GM23338 (cell line): ENCODE data around the gene ZNF518A.

ENCODE experiments used
- CREB1 ChIP-seq: fragments of 250-450 bp; sonication (Bioruptor Pico); IDR thresholded peaks from 2 replicates; pipeline ENCODE4 v1.5.0; 2020; ENCODE audit warnings: low read depth, mild to moderate bottlenecking, moderate library complexity
- CTCF ChIP-seq, 2 experiments: fragments of 200-600 bp in 1 of 2; sonication (generic) in 1 of 2; conservative IDR thresholded peaks; 2 replicates each; pipeline versions ENCODE4 v1.5.1 to v1.6.1; 2016 to 2017; ENCODE audit warnings: antibody characterized with exemption in 2 of 2, low read depth in 2 of 2, mild to moderate bottlenecking in 2 of 2, moderate library complexity in 1 of 2
- ETS1 ChIP-seq: IDR thresholded peaks from 2 replicates; pipeline ENCODE4 v1.6.1; 2016; ENCODE audit warnings: antibody characterized with exemption
- EZH2 ChIP-seq: fragments of 200-600 bp; sonication (generic); IDR thresholded peaks from one replicate; pipeline ENCODE4 v1.8.0; 2017; ENCODE audit warnings: antibody characterized with exemption, mild to moderate bottlenecking, low read depth; ENCODE audit not compliant: unreplicated experiment
- EZH2phosphoT487 ChIP-seq: fragments of 200-600 bp; sonication (generic); IDR thresholded peaks from one replicate; pipeline ENCODE4 v1.8.1; 2018; ENCODE audit warnings: antibody characterized with exemption; ENCODE audit not compliant: unreplicated experiment
- JUNB ChIP-seq: IDR thresholded peaks from one replicate; pipeline ENCODE4 v1.6.1; 2016; ENCODE audit warnings: antibody characterized with exemption; ENCODE audit not compliant: unreplicated experiment
- NANOG ChIP-seq: IDR thresholded peaks from 2 replicates; pipeline ENCODE4 v1.6.1; 2016; ENCODE audit warnings: antibody characterized with exemption, borderline replicate concordance
- POLR2AphosphoS5 ChIP-seq: IDR thresholded peaks from 2 replicates; pipeline ENCODE4 v1.6.1; 2016; ENCODE audit warnings: antibody characterized with exemption, low read depth

- TF ChIP-seq CTCF (conservative IDR thresholded peaks at IDR 0.05; ENCODE audit: low read depth in 2 of 2) (no peak), POLR2AphosphoS5 (no peak), EZH2 (no peak), NANOG (no peak), ETS1 (no peak), CREB1 (no peak), JUNB (no peak), EZH2phosphoT487 (no peak)
Measured at GRCh38 chr10:96153070-96153469, 23.0 kb downstream of the ZNF518A start.
